Activated T-cell treated with anti-CD3 and anti-CD28 coated beads for 48 hours (primary cell): Measurements from ENCODE around the gene PHYH.
A peak's percentile ranks its signal among the peaks of the same experiment; 100 is the strongest.
"Not testable (repeated sequence)": the region's sequence is repeated elsewhere in the genome, so short reads cannot be mapped to it uniquely, and the experiment has no call there.

Source experiments
- DNase-seq: peaks from one replicate; pipeline ENCODE4 v3.0.0-alpha.2; 2020; ENCODE audit warnings: low read depth

The PHYH gene

GRCh38 chr10:13271552-13272163 is 28.2 kb downstream of the PHYH start:
- peak; percentile 37 for DNase-seq

GRCh38 chr10:13270877-13271551 is 28.9 kb downstream of the PHYH start:
- DNase-seq: no peak

- DNase-seq: no peak
These were observed 31.0 kb downstream of the PHYH start for GRCh38 chr10:13268841-13269240.

DNA sequence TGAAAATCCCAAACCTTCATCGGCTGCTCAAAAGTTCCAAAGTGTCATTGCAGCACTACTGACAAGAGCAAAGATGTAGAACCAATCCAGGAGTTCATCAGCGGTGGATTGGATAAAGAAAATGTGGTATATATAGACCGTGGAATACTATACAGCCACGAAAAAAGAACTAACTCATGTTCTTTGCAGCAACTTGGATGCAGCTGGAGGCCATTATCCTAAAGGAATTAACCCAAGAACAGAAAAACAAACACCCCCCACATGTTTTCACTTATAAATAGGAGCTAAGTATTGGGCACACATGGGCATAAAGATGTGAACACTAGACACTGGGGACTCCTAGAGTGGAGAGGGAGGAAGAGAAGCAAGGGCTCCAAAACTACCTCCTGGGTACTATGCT is 31.6 kb downstream of the PHYH start:
- no peak for DNase-seq

DNA sequence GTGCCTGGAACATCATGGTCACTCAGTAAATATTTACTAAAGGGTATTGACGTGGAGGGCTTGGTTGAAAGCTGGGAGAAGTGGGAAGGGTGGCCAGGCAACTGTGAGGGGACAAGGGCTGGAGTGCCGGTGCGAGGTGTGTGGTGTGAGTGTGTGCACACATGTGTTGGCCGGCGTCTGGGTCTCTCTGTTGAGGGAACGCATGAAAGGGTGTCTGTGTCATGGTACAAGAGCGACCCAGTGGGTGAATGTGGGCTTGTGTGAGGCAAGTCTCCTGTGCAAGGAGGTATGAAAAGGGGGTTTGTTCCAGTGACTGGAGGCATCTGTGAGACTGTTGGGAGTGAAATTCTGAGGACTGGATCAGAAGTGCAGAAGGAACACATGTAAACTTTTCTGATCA is 36.3 kb downstream of the PHYH start:
- no peak for DNase-seq

- DNase-seq: no peak
These were observed 37.4 kb downstream of the PHYH start for GRCh38 chr10:13262433-13262832.

DNA sequence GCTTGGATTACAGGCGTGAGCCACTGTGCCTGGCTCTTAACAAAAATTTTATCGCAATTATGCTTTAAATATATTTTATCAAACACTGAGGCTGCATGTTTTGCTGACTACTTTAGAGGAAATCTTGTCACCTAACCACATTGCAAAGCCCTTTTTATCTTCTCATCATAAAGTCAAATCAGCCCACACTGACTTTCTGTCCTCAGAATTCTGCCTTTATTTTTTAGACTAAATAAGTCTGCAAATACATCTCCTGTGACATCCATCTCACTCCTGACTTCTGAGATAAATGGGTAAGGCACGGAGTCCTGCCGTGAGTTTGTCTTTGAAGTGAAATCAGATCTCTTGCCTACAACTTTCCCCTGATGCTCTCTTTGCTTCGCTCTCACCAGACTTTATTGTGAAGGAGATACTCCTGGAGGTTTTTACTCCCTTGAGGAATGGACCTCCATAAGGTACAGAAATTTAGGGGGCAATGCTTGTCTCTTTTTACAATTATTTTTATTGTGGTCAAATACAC is 42.2 kb downstream of the PHYH start:
- no peak for DNase-seq

- no peak for DNase-seq
These were observed 43.2 kb downstream of the PHYH start for GRCh38 chr10:13256627-13257026.

- DNase-seq: no peak
These were observed 46.1 kb downstream of the PHYH start for GRCh38 chr10:13253726-13254125.

DNA sequence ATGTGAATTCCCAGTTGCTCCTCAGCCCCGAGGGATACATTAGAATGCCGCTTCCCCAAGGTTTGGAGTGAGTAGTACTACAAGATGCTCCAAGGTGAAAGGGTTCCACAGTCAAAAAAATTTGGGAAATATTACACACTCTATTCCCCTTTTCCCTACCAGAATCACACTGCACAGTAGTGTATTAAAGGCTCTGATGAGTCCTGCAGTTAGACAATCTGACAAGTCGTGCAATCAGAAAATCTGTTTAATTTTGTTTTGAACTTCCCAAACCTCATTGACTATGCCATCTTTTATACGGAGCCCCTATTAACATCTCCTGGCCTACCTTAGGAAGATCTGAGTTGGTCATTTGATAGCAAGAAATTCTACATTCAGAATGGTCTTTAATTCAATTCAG is 52.1 kb downstream of the PHYH start:
- DNase-seq: no peak

- DNase-seq: no peak
These were observed 52.6 kb downstream of the PHYH start for GRCh38 chr10:13247246-13247645.

- DNase-seq: not testable (repeated sequence)
These were observed 57.6 kb downstream of the PHYH start for GRCh38 chr10:13242260-13242659.

DNA sequence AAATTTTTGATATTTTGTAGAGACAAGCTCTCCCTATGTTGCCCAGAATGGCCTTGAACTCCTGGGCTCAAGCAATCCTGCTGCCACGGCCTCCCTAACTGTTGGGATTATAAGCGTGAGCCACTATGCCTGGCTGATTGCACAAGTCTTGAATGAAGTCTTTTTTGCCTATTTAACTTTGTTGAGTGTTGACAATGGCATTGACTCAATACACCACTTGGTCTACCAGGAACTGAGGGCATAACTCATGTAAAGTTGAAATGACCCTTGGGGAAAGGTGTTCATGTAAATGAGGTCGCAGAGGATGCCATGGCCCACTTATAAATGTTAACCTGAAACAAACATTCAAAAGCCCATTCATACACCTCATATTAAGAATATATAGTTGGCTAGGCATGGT is 58.3 kb downstream of the PHYH start:
- DNase-seq: no peak

- DNase-seq: no peak
These were observed 59.9 kb downstream of the PHYH start for GRCh38 chr10:13239923-13240322.

- DNase-seq: no peak
These were observed 61.4 kb downstream of the PHYH start for GRCh38 chr10:13238271-13239077.

DNA sequence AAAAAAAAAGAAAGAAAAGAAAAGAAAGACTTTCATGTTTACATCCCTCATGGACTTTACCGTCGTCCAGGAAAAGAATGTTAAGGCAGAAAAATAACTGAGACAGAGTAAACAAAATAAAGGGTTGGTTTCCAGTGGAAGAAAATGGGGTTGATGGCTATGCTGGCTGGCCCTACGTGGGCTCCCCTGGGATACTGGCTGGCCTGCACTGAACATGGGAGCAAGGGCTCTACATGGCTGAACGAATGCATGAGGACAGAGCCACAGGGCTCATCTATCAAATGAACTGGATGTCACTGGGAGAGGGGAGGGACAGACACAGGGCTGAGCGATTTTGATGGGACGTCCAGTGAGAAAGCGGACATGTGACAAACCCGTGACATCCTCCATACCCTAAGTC is 63.2 kb downstream of the PHYH start:
- DNase-seq: no peak

GRCh38 chr10:13234736-13235135 is 65.1 kb downstream of the PHYH start:
- DNase-seq: not testable (repeated sequence)

GRCh38 chr10:13234172-13234571 is 65.7 kb downstream of the PHYH start, which contains the start of gene UCMA:
TSS of gene UCMA (minus strand) at chr10:13234374. CDS start at chr10:13234258, 116 bp downstream.
- no peak for DNase-seq

DNA sequence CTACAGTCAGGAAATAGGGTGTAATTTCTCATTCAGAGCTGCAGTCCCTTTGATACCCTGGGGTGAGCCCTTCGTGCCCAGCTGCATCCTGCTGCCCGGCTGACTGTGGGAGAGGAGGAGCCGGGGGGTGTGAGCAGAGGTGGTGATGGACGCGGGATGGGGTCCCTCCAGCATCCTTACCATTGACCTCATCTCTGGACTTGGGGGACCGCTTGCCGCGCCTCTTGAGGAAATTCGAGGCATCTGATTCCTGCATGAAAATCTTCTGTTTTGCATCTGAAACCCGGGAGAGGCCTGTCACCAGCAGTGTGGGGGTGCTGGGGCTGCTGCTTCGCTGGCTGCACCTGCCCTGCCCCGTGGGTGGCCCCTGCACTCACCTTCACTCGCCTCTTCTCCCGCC is 66.5 kb downstream of the PHYH start:
- DNase-seq: no peak

DNA sequence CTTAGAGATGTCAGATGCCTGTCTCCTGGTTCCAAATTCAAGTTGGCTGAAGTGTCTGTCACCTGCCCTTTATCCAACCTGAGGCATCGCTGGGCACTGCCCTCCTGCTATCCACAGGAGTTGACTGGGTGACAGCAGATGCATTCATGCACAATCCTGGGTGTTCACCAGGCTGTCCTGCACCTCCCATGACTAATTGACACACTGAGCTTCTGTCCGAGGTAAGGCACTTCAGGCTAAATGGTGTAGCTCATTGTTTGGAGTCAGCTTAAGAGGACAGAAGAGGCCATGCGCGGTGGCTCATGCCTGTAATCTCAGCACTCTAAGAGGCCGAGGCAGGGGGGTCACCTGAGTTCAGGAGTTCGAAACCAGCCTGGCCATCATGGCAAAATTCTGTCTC is 68.1 kb downstream of the PHYH start:
- DNase-seq: no peak

DNA sequence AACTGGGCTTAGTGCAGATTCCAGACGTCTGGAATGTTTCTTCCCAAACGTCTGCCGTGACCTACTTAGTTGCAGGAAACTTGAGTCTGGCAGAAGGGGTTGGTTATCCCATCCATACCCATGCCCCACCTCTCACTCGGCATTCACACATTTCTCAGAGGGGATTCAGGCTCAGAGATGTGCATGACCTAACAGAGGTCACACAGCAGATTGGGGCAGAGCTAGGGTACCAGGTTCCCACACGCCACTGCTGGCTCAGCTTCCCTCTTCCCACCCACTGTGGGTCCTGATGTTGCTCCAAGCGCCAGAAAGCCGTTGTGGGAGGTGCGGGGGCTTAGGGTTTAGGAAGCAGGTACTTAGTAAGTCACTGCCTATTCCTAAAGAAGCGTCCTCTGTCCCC is 68.7 kb downstream of the PHYH start:
- no peak for DNase-seq
